ENCODE measurements around the gene SLC13A3. TPM values are rescaled to one million over a fixed set of nuclear protein-coding genes. Genes with fewer than 3 reads are reported as not detected.
A peak's percentile ranks its signal among the peaks of the same experiment; 100 is the strongest.

SLC13A3 gene, protein sequence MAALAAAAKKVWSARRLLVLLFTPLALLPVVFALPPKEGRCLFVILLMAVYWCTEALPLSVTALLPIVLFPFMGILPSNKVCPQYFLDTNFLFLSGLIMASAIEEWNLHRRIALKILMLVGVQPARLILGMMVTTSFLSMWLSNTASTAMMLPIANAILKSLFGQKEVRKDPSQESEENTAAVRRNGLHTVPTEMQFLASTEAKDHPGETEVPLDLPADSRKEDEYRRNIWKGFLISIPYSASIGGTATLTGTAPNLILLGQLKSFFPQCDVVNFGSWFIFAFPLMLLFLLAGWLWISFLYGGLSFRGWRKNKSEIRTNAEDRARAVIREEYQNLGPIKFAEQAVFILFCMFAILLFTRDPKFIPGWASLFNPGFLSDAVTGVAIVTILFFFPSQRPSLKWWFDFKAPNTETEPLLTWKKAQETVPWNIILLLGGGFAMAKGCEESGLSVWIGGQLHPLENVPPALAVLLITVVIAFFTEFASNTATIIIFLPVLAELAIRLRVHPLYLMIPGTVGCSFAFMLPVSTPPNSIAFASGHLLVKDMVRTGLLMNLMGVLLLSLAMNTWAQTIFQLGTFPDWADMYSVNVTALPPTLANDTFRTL
- total RNA-seq, result 1.8 TPM

DNA sequence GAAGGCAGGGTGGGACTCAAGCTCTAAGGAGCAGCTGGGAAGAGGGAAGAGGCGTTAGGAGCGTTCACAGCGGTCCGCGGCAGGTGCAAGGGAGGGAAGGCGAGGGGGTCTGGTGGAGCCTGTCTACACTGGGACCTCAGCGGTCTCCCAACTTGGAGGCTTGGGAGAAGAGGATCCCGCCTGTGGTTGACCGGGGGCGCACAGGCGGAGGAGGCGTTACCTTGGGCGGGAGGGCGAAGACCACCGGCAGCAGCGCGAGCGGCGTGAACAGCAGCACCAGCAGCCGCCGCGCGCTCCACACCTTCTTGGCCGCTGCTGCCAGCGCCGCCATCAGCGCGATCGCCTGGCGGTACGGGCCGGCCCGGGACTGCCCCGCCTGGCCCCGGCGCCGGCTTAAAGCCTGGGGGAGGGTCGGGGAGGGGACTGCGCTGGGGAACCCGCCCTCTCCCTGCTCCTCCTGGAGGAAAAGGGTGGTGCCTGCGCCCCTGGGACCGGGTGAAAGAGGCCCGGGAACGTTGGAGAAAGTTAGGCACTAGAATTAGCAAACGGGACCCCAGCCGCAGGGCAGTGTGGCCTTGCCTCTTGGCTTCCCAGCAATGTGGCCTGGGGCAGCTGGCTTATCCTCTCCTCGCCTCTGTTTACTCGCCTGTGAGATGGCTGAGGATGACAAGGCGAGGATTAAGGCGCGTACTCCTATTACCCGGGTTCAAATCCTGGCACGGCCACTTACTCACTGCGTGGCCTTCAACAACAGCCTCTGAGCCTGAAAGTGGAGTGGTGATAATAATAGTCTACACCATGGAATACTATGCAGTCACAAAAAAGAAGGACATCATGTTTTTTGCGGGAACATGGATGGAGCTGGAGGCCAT lies at the start of gene SLC13A3:
Gene SLC13A3 (minus strand): TSS at position 369 of the 872 bp plus-strand sequence. CDS start 38 bp downstream, at position 331.
- no peak for DNase-seq

DNA sequence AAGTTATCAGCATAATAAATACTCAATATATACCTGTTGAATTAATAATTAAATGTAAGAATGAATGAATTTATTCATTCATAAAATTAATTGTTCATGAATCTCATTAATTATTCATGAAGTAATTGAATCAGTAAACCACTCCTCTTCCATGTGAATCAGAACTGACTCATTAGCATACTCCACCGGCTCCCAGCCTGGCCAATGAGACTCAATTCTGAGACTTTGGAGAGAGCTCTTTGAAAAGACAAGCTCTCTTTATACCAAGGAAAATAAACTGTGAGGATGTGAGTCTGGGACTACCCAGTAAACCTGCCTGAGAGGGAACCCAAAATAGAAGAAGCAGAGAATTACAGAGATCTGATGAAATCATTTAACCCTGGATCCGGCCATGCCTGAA lies 49.8 kb upstream of the SLC13A3 start:
- no peak for DNase-seq

DNA sequence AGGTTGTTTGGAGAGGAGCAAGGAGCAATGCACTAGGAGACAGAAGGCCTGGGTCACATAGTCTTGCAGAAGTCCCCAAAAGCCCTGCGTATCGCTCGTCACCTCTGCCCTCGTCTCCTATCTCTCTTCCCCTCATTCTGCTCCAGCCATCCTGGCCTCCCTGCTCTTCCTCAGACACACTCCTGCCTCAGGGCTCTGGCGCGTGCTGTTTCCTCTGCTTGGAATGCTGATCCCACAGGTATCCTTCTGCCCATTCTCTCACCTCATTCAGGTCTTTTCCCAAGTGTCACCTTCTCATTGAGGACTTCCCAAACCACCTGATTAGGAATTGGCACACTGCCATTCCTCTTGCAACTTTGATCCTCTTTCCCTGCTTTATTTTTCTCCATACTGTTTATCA lies 49.2 kb upstream of the SLC13A3 start:
- DNase-seq, result no peak

DNA sequence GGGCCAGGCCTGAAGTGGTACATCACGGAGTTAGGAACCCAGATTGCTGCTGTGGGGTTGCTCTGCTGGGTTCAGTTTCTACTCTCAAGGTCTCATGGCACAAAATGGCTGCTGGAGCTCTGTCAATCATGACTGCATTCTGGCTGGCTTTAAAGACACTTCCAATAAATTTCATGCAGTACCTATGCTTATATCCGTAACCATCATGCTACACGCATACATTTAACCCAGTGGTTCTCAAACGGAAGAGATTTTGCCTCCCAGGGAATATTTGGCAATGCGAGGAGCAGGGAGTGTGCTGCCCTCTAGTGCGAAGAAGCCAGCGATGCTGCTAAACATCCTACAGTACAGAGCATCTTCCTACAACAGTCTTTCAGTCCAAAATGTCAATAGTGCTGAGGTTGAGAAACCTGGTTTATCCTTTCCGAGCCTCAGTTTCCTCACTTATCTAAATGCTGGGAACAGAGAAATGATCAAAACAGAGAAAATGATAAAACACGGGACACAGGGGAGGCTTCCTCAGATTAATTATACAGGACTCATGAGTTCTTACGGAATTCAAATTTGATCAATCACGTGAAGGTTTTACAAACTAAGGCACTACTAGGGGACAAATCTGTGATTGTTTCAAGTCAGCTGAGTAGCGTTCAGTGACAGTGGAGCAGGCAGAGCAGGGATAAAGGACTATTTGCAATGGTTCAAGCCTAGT lies 48.5 kb upstream of the SLC13A3 start:
- no peak for DNase-seq

DNA sequence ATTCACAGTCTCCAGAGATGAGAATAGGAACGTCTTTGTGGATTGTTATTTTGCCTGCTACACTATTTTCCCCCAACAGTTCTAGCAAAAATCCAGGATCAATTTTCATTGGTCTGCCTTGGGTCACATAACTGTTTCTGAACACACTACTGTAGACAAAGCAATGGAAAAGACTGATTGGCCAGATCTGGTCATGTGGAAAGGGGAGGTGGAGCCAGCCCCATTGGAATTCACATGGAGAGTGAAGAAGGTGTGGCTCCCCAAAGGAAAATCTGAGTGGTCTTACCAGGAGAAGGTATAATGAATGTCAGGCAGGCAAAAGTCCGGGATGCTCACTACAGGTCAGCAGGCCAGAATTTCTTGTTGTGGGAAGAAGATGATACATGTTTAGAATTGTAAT lies 47.5 kb upstream of the SLC13A3 start:
- DNase-seq, result no peak

DNA sequence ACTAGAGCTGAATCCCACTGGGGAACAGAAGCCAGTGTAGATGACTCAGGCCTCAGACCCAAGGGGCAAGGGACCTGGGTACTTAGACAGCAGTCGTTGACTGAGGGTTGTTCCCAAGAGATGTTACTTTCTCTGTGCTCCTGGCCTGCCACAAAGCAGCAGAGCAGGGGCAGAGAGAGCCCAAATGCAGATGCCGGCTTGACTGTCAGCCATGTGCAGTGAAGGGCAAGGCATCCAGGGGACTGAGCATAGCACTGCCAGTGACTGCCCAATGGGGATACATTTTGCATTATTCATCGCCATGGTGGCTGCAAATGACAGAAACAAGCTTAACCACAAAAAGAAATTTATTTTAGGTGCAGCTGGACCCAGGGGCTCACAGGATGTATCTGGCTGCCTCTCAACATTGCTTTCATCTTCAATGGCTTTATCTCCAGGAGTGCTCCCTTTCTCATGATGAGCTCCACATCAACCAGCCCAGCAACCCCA lies 45.6 kb upstream of the SLC13A3 start:
- DNase-seq, result no peak

DNA sequence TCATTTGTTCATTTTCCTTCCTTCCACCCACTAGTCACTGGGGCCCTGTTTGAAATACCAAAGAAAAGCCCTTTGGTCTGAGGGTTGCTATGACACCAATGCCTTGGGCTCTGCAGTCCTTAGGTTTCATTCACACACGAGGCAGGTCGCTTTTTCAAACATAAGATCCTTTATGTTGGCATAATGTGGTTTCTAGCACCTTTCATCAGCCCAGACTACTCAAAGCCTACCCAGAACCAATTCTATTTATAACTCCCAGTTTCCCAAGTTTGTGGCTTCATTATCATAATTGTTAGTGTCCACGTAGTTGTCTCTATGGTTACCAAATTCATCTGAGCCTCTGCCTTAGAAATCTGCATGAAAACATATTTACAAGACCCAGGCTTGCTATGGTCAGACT lies 44.6 kb upstream of the SLC13A3 start:
- DNase-seq, result no peak

DNA sequence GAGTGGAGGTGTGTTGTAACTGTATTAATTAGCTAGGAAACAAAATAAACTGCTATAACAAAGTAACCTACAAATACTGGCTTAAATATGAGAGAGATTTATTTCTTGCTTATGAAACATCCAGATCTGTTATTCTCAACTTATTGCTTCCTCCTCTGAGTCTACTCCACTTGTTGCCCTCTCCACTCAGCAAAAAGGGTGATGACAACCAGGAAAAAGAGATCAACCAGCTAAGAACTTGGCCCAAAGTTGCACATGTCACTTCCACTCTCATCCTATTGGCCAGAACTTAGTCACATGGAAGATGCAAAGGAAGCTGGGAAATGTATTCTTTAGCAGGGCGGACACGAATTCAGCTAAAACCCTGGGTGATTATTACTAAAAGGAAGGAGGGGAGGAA lies 43.2 kb upstream of the SLC13A3 start:
- peak; percentile 28 for DNase-seq

DNA sequence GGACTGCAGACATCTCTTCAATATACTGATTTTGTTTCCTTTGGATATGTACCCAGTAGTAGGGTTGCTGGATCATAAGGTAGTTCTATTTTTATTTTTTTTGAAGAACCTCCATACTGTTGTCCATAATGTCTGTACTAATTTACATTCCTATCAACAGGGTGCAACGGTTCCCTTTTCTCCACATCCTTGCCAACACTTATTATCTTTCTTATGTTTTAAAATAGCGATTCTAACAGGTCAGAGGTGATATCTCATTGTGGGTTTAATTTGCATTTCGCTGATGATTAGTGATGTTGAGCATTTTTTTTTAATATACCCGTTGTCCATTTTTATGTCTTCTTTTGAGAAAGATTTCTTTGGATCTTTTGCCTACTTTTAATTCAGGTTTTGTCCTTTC lies 39.9 kb upstream of the SLC13A3 start:
- DNase-seq, result no peak

DNA sequence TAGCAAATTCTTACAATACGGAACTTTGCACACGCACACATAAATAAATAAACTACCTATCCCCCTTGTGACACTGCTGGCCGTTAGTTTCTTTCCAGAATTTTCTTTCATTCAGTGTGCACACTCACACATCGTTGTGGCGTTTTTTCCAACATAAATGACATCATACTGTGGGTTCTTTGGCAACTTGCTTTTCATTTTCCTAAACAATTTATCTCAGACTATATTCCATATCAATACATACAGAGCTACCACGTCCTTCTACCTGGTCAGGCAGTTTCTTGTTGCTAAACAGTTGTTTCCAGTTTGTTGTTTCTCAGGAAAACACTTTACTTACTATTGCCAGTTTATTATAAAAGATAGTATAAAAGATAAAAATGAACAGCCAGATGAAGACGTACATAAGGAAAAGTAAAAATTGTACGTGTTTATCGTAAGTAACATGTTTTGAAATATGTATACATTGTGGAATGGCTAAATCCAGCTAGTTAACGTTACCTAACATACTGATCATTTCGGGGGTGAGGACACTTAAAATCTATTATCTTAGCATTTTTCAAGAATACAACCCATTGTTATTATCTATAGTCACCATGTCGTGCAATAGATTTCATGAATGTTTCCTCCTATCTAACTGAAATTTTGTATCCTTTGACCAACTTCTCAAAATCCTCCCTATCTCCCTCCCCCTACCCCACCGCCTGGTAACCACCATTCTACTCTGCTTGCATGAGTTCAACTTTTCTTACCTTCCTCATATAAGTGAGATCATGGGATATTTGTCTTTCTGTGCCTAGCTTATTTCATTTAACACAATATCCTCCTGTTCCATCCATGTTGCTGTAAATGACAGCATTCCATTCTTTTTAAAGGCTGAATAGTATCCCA lies 39.2 kb upstream of the SLC13A3 start:
- no peak for DNase-seq

DNA sequence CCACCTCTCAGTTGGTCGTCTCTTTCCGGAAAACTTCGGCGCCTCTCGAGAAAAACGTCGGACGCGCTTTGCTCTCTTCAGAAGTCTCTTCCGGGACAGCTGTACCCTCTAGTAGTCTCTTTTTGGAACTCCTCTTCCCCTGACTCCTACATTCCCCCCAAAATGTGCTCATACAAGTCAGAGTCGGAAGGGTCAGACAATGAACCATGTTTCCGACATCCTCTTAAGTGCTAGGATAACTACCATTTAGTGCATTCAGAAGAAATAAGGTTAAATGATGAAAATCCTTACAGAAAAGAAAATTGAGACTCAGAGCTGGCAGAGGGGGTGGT lies 38.5 kb upstream of the SLC13A3 start:
- DNase-seq, result no peak

DNA sequence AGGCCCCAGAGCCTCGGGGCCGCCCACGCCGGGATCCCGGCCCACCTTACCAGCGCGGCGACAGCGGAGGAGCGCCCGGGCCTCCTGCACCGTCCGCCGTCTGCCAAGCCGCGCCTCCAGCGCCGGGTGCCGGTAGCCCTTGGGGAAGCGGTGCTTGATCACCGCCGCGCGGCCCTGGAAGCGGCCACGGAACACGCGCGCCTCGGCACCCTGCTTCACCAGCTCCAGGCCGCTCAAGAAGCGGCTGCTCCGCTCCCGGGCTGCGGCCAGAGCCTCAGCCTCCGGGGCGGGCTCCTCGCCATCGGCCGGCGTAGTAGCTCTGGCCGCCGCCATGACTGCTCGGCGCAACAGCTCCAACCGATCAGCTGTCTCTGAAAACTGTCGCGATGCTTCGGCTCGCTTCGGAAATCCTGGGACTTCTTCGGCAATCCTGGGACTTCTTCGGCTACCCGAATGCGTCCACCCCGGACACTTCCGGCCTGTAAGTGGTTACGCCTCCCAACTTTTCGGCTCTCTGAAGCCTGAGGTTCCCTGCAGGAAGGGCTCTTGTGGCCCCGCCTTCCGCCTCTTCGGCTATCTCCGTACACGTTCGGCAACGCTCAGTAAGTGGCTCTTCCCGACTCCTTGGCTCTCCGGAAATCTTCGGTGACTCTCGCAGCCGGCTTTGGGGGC lies 38.0 kb upstream of the SLC13A3 start, which contains the start of gene TP53RK:
Gene TP53RK (minus strand): TSS at position 363 of the 672 bp plus-strand sequence. CDS start 30 bp downstream, at position 333.
- peak; percentile 100 for DNase-seq

DNA sequence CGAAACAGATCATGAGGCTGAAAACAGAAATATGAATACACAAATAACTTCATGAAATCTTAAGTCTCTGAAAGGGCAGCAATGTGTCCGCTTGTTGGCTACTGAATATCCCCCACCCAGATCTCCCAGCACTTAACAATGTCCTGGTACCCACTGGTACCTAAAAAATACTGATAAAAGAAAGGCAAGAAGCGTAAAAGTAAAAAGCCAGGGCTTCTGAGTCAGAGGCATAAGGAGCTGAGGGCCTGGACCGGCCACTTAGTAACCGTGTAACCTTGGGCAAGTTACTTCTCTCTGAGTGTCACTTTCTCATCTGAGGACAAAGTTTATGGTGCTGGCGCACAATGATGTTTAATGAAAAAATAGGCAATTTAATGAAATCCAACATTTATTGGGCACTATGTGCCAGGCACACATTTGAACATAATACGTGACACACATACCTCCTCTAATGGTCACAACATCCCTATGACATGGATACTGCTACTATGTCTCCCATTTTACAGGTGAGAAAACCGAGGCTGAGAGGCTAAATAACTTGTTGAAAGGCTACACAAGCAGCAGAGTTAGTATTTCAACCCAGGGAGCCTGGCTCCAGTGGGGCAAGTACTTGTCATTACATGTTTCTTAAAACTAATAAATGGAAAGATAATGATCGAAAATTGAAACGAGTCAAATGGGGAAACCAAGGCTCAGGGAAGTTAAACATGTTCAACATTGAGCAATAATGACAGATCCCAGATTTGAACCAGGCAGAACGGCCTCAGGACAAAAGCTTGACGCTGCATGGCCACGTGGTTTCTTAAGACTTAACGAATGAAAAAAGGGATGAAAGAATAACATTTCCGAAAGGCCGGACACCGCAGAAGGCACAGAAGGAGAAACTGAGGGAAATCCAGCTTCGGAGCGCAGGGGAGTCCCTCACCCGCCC lies 37.2 kb upstream of the SLC13A3 start:
- peak; percentile 67 for DNase-seq

DNA sequence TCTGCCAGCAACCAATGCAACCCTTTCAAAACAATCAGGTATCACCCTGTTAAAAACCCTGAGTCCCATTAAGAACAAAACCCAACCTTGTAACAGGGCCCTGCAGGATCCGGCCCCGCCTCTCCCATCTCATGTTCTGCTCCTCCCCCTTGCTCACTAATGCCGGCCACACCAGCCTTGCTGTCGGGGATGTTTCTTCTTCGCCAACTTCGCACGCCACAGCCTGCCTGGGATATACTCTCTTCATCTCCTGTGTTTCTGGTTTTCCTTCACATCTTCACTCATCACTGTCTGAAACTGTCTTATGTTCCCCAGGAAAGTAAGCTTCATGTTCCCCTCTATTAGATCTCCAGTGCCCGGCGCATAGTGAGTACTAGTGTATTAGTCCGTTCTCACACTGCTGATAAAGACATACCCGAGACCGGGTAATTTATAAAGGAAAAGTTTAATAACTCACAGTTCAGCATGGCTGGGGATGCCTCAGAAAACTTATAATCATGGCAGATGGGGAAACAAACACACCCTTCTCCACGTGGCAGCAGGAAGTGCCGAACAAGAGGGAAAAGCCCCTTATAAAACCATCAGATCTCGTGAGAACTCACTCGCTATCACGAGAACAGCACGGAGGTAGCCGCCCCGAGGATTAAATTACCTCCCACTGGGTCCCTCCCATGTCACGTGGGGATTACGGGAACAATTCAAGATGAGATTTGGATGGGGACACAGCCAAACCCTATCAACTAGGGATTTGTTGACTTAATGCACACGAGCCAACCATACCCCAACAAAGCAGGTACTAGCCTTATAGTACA lies 32.9 kb upstream of the SLC13A3 start:
- peak; percentile 47 for DNase-seq

DNA sequence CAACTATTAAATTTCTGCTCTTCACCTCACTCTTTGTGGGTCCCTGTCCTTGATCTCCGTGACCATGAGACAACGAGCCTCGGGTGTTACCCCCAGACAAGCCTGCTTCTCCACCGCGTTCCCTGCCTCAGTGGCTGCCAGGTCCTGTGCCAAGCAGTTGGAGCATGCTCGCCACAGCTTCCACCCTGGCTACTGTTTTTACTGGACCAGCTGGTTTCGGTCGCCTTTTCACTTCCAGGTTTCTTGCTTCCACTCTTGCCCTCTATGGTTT lies 32.3 kb upstream of the SLC13A3 start:
- no peak for DNase-seq

DNA sequence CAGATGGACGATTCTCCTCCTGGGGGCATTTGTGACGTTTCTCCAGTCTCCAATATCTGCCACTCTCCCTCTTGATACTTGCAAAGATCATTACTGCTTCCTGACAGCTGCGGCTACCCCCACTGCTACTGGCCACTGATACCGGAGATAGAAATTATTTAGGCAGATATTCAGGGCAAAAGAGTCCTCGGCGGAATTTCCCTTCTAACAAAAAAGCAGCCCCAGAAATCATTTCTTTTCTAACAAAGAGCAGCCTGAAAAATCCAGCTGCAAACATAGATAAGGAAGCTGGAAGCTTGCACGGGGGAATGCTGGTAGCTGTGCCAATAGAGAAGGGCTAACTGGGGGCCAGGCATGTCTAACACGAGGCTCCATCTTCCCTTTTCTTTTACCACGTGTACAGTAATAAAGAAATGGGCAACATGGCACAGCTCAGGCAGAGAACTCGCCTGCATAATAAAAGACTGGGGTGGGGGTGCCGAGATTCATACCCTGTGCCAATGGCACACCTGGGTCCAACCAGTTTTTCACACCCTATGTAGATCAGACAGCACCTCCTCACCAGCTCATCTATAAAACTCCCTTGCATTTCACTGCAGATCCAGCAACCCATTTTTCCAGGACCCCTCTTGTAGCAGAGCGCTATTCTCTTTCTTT lies 31.9 kb upstream of the SLC13A3 start:
- DNase-seq, result no peak

DNA sequence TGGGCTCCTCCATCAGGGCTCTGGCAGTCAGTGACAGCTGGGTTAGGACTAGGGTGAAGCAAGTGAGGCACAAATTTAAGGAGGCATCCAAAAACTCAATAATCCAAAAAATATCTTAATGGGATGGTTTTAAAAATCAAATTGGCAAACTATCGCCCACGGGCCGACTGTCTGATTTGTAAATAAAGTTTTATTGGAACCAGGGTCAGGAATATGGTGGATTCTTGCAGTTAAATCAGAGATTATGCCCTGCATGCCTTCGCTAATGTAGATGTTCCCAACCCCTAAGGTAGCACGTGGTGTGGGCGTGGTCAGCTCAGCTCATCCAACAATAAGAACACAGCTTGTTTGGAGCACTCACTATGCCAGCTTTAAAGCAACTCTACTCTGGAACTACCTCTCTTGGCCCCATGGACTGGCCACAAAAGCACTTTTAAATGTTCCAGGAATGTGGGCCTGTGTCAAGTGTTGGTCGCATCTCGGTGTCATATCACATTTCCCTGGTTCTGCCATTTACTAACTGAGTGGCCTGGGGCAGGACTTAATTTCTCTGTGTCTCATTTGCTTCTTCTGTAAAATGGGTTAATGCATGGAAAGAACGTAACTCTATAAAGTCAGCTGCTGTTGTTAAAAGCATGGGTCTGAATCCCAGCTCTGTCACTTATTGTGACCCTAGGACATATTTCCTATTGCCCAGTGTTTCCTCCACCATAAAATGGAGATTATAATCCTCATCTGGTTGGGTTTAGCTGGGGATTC lies 31.0 kb upstream of the SLC13A3 start:
- no peak for DNase-seq
